Measurements from ENCODE around the gene SAFB2. TPM values are rescaled to one million over a fixed set of nuclear protein-coding genes. Genes with fewer than 3 reads are reported as not detected.

SAFB2 gene
- total and polyA plus RNA-seq, 9 of the 15 experiments (the other 6 are each of a cell fraction or from before 2014, with no cell fraction given), result 4.5 to 103 (median 47.3) TPM

GRCh38 chr19:5622465-5623396, at the start of gene SAFB2, which contains the start of gene SAFB (continued):
- TF ChIP-seq POLR2AphosphoS5 (IDR thresholded peaks at IDR 0.05; ENCODE audit: control insufficient read depth, insufficient read depth, low read depth, low read length), result peak; percentile 76
- TF ChIP-seq MYNN (IDR thresholded peaks at IDR 0.05), result no peak
- no peak for TF ChIP-seq MYNN (CRISPR knock-in tag; IDR thresholded peaks at IDR 0.05)
- TF ChIP-seq CEBPZ (IDR thresholded peaks at IDR 0.05; ENCODE audit: borderline replicate concordance, low read depth, low read length), result no peak
- peak; percentile 92 for TF ChIP-seq PHF8 (IDR thresholded peaks at IDR 0.05; ENCODE audit: borderline replicate concordance, low read length)
- peak; percentile 64 for TF ChIP-seq TAF9B (IDR thresholded peaks at IDR 0.05; ENCODE audit: partially characterized antibody)
- no peak for TF ChIP-seq TRIM28 (IDR thresholded peaks at IDR 0.05)
- no peak for TF ChIP-seq USF2 (CRISPR knock-in tag; IDR thresholded peaks at IDR 0.05)
- peak; percentile 90 for TF ChIP-seq REST (IDR thresholded peaks at IDR 0.05; ENCODE audit: borderline replicate concordance)
- peak; percentile 44; the same call in 1 of the 2 replicates for TF ChIP-seq REST (CRISPR knock-in tag; IDR thresholded peaks at IDR 0.05; ENCODE audit: low read depth)
- TF ChIP-seq SAP30 (IDR thresholded peaks at IDR 0.05; ENCODE audit: borderline replicate concordance, insufficient read depth, low read depth, low read length, poor library complexity, severe bottlenecking), result peak; percentile 67
- peak; percentile 43; the same call in 1 of the 2 replicates for TF ChIP-seq GTF2F1 (IDR thresholded peaks at IDR 0.05; ENCODE audit: low read depth, low read length)
- peak; percentile 86 for TF ChIP-seq CCNT2 (IDR thresholded peaks at IDR 0.05; ENCODE audit: borderline replicate concordance, extremely low read depth, insufficient read length, low read depth, low read length)
- no peak for TF ChIP-seq DDX20 (tag; IDR thresholded peaks at IDR 0.05; ENCODE audit: low read depth)

Measured in K562 (cell line).